WTC11 (cell line): ENCODE measurements around the gene NOXO1. TPM values are rescaled to one million over a fixed set of nuclear protein-coding genes. Genes with fewer than 3 reads are reported as not detected.

Experiments used
- ATAC-seq: fragments of 200-7000 bp; cut with Tn5 transposase; 2 replicates; pipeline ENCODE4 v1.10.0; 2021; ENCODE audit warnings: mild to moderate bottlenecking, moderate library complexity
- CTCF ChIA-PET: fragments of 300-600 bp; sonication (Branson Sonifier 250); formaldehyde crosslinking; loops from one replicate; lab custom pipeline; 2021; ENCODE audit warnings: antibody characterized with exemption; lab: Charles Lee
- POLR2A ChIA-PET: fragments of 350-600 bp; sonication (Branson Sonifier 250); formaldehyde crosslinking; loops from one replicate; lab custom pipeline; 2021; ENCODE audit warnings: antibody characterized with exemption; lab: Charles Lee
- DNase-seq: peaks from one replicate; pipeline ENCODE4 v3.0.0; 2021; ENCODE audit warnings: low spot score
- H3K27ac Mint-ChIP-seq: 2 replicates; pipeline ENCODE4 v1.8.0; 2021; ENCODE audit warnings: mixed read lengths
- H3K27me3 Mint-ChIP-seq: 2 replicates; pipeline ENCODE4 v1.8.0; 2021; ENCODE audit warnings: low read depth, mild to moderate bottlenecking, moderate library complexity, mixed read lengths
- H3K36me3 Mint-ChIP-seq: 2 replicates; pipeline ENCODE4 v1.8.0; 2021; ENCODE audit warnings: mixed read lengths
- H3K4me1 Mint-ChIP-seq: 2 replicates; pipeline ENCODE4 v1.8.0; 2022; ENCODE audit warnings: mixed read lengths
- H3K4me3 Mint-ChIP-seq: 2 replicates; pipeline ENCODE4 v1.8.0; 2021; ENCODE audit warnings: mild to moderate bottlenecking, moderate library complexity, mixed read lengths
- H3K9me3 Mint-ChIP-seq: 2 replicates; pipeline ENCODE4 v1.8.0; 2021; ENCODE audit warnings: mixed read lengths
- CREM ChIP-seq: sonication (generic); formaldehyde crosslinking; IDR thresholded peaks from 2 replicates; pipeline ENCODE4 v1.8.1; 2022; ENCODE audit warnings: mild to moderate bottlenecking, missing genetic modification reagents, moderate library complexity
- FOXK1 ChIP-seq: sonication (generic); formaldehyde crosslinking; IDR thresholded peaks from 2 replicates; pipeline ENCODE4 v1.8.0; 2022; ENCODE audit warnings: mild to moderate bottlenecking, moderate library complexity, missing genetic modification reagents
- FOXP1 ChIP-seq: sonication (generic); formaldehyde crosslinking; IDR thresholded peaks from 2 replicates; pipeline ENCODE4 v1.8.0; 2022; ENCODE audit warnings: missing genetic modification reagents, mild to moderate bottlenecking, moderate library complexity, borderline replicate concordance
- GTF2I ChIP-seq: fragments of 250-450 bp; sonication (Bioruptor Pico); conservative IDR thresholded peaks from 2 replicates; pipeline ENCODE4 v1.4.0; 2021; ENCODE audit warnings: mild to moderate bottlenecking
- IRF2 ChIP-seq: sonication (generic); formaldehyde crosslinking; IDR thresholded peaks from 2 replicates; pipeline ENCODE4 v1.8.0; 2022; ENCODE audit warnings: low read depth, missing genetic modification reagents, borderline replicate concordance
- MYBL2 ChIP-seq: sonication (generic); formaldehyde crosslinking; IDR thresholded peaks from 2 replicates; pipeline ENCODE4 v1.8.1; 2023; ENCODE audit warnings: mild to moderate bottlenecking, moderate library complexity, missing genetic modification reagents
- RELA ChIP-seq: sonication (generic); formaldehyde crosslinking; IDR thresholded peaks from 2 replicates; pipeline ENCODE4 v1.8.1; 2022; ENCODE audit warnings: missing genetic modification reagents, mild to moderate bottlenecking, borderline replicate concordance
- TCF7 ChIP-seq: sonication (generic); formaldehyde crosslinking; IDR thresholded peaks from 2 replicates; pipeline ENCODE4 v1.8.0; 2022; ENCODE audit warnings: mild to moderate bottlenecking, low read depth, missing genetic modification reagents, moderate library complexity
- TP53 ChIP-seq: sonication (generic); formaldehyde crosslinking; IDR thresholded peaks from 2 replicates; pipeline ENCODE4 v1.8.1; 2023; ENCODE audit warnings: mild to moderate bottlenecking, missing genetic modification reagents
- ZNF138 ChIP-seq: sonication (generic); formaldehyde crosslinking; conservative IDR thresholded peaks from 2 replicates; pipeline ENCODE4 v1.8.1; 2022; ENCODE audit warnings: mild to moderate bottlenecking, moderate library complexity, missing genetic modification reagents
- ZNF416 ChIP-seq: fragments of 250-450 bp; sonication (Bioruptor Pico); IDR thresholded peaks from 2 replicates; pipeline ENCODE4 v1.9.0; 2021; ENCODE audit warnings: mild to moderate bottlenecking, inconsistent platforms
- total RNA-seq: library from RNA; stranded (reverse); gene quantifications from 3 replicates; pipeline ENCODE4 v1.2.3, GENCODE V29; 2021
- TF ChIP-seq, protein P1 (sequence below): sonication (generic); formaldehyde crosslinking; IDR thresholded peaks from 2 replicates; pipeline ENCODE4 v1.8.0; 2023; ENCODE audit warnings: missing genetic modification reagents, mild to moderate bottlenecking, borderline replicate concordance
- TF ChIP-seq, protein P2 (sequence below): sonication (generic); formaldehyde crosslinking; IDR thresholded peaks from 2 replicates; pipeline ENCODE4 v1.8.1; 2023; ENCODE audit warnings: mild to moderate bottlenecking, missing genetic modification reagents, moderate library complexity
- TF ChIP-seq, protein P3 (sequence below): sonication (generic); formaldehyde crosslinking; IDR thresholded peaks from 2 replicates; pipeline ENCODE4 v1.8.1; 2022; ENCODE audit warnings: missing genetic modification reagents, borderline replicate concordance
- TF ChIP-seq, protein P4 (sequence below): sonication (generic); formaldehyde crosslinking; IDR thresholded peaks from 2 replicates; pipeline ENCODE4 v1.8.1; 2022; ENCODE audit warnings: mild to moderate bottlenecking, missing genetic modification reagents, moderate library complexity, borderline replicate concordance
- TF ChIP-seq, protein P5 (sequence below): fragments of 250-450 bp; sonication (Bioruptor Pico); IDR thresholded peaks from 2 replicates; pipeline ENCODE4 v1.8.0; 2021; ENCODE audit warnings: mild to moderate bottlenecking
- TF ChIP-seq, protein P6 (sequence below): sonication (generic); formaldehyde crosslinking; IDR thresholded peaks from 2 replicates; pipeline ENCODE4 v1.8.1; 2023; ENCODE audit warnings: mild to moderate bottlenecking, missing genetic modification reagents, moderate library complexity
- TF ChIP-seq, protein P7 (sequence below): fragments of 250-450 bp; sonication (Bioruptor Pico); IDR thresholded peaks from 2 replicates; pipeline ENCODE4 v1.9.0; 2021; ENCODE audit warnings: moderate library complexity, mild to moderate bottlenecking, inconsistent platforms, borderline replicate concordance
- TF ChIP-seq, protein P8 (sequence below): fragments of 250-450 bp; sonication (Bioruptor Pico); IDR thresholded peaks from 2 replicates; pipeline ENCODE4 v1.9.0; 2021; ENCODE audit warnings: mild to moderate bottlenecking

Gene NOXO1
- total RNA-seq, 1 experiment from 2014 or later, result 5.7 TPM

DNA sequence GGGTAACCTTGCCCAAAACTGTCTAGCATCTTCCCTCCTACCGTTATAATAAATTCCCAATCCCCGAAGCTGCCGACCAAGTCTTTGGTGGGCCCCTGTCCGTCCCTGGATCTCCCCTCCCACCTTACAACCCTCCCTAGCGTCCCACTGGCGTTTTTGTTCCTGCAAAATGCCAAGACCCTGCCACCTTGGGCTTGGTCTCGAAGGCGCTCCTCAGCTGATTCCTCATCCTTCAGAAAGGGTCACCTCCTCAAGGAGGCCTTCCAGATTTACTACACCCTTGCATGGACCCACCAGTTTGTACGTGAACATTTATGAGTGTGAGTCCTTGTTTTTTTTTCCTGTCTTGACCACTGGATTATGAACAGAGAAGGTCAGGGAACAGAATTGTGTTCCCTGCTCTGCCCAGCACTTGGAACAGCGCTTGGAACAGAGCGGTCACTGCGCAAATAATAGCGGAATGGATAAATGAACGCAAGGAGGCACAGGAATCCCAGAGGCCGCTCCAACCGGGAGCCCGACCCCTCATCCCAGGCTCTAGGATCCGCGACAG is 1.8 kb upstream of the NOXO1 start:
- H3K4me3 Mint-ChIP-seq, result peak overlapping the region; percentile 69
- H3K27me3 Mint-ChIP-seq, result peaks cover 39% of the 10 kb centered on the region
- H3K36me3 Mint-ChIP-seq, result peaks cover 5% of the 10 kb centered on the region; the same call in 1 of the 2 replicates
- ChIA-PET CTCF (interaction anchor here (0.7 to 4.4 kb wide), 3 partner anchors 21 to 1602 kb away, joined by 3 to 19 read pairs (median 3); no protein-coding TSS in a partner anchor), POLR2A (no interaction called here)
- H3K9me3 Mint-ChIP-seq, result no peaks in the 10 kb centered on the region
- TF ChIP-seq, protein P1, sequence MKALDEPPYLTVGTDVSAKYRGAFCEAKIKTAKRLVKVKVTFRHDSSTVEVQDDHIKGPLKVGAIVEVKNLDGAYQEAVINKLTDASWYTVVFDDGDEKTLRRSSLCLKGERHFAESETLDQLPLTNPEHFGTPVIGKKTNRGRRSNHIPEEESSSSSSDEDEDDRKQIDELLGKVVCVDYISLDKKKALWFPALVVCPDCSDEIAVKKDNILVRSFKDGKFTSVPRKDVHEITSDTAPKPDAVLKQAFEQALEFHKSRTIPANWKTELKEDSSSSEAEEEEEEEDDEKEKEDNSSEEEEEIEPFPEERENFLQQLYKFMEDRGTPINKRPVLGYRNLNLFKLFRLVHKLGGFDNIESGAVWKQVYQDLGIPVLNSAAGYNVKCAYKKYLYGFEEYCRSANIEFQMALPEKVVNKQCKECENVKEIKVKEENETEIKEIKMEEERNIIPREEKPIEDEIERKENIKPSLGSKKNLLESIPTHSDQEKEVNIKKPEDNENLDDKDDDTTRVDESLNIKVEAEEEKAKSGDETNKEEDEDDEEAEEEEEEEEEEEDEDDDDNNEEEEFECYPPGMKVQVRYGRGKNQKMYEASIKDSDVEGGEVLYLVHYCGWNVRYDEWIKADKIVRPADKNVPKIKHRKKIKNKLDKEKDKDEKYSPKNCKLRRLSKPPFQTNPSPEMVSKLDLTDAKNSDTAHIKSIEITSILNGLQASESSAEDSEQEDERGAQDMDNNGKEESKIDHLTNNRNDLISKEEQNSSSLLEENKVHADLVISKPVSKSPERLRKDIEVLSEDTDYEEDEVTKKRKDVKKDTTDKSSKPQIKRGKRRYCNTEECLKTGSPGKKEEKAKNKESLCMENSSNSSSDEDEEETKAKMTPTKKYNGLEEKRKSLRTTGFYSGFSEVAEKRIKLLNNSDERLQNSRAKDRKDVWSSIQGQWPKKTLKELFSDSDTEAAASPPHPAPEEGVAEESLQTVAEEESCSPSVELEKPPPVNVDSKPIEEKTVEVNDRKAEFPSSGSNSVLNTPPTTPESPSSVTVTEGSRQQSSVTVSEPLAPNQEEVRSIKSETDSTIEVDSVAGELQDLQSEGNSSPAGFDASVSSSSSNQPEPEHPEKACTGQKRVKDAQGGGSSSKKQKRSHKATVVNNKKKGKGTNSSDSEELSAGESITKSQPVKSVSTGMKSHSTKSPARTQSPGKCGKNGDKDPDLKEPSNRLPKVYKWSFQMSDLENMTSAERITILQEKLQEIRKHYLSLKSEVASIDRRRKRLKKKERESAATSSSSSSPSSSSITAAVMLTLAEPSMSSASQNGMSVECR (CRISPR knock-in tag), result no peak
- TF ChIP-seq RELA (CRISPR knock-in tag) (no peak), FOXK1 (CRISPR knock-in tag) (no peak), MYBL2 (CRISPR knock-in tag) (peak; percentile 2; the same call in 1 of the 2 replicates), TCF7 (CRISPR knock-in tag) (no peak), ZNF416 (CRISPR knock-in tag) (no peak), GTF2I (peak; percentile 39; the same call in 1 of the 2 replicates), FOXP1 (CRISPR knock-in tag) (no peak), ZNF138 (no peak)
- TF ChIP-seq, protein P2, sequence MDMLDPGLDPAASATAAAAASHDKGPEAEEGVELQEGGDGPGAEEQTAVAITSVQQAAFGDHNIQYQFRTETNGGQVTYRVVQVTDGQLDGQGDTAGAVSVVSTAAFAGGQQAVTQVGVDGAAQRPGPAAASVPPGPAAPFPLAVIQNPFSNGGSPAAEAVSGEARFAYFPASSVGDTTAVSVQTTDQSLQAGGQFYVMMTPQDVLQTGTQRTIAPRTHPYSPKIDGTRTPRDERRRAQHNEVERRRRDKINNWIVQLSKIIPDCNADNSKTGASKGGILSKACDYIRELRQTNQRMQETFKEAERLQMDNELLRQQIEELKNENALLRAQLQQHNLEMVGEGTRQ, result no peak
- TF ChIP-seq, protein P3, sequence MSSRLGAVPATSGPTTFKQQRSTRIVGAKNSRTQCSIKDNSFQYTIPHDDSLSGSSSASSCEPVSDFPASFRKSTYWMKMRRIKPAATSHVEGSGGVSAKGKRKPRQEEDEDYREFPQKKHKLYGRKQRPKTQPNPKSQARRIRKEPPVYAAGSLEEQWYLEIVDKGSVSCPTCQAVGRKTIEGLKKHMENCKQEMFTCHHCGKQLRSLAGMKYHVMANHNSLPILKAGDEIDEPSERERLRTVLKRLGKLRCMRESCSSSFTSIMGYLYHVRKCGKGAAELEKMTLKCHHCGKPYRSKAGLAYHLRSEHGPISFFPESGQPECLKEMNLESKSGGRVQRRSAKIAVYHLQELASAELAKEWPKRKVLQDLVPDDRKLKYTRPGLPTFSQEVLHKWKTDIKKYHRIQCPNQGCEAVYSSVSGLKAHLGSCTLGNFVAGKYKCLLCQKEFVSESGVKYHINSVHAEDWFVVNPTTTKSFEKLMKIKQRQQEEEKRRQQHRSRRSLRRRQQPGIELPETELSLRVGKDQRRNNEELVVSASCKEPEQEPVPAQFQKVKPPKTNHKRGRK (CRISPR knock-in tag), result no peak
- TF ChIP-seq, protein P4, sequence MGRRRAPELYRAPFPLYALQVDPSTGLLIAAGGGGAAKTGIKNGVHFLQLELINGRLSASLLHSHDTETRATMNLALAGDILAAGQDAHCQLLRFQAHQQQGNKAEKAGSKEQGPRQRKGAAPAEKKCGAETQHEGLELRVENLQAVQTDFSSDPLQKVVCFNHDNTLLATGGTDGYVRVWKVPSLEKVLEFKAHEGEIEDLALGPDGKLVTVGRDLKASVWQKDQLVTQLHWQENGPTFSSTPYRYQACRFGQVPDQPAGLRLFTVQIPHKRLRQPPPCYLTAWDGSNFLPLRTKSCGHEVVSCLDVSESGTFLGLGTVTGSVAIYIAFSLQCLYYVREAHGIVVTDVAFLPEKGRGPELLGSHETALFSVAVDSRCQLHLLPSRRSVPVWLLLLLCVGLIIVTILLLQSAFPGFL (CRISPR knock-in tag), result no peak
- TF ChIP-seq, protein P5, sequence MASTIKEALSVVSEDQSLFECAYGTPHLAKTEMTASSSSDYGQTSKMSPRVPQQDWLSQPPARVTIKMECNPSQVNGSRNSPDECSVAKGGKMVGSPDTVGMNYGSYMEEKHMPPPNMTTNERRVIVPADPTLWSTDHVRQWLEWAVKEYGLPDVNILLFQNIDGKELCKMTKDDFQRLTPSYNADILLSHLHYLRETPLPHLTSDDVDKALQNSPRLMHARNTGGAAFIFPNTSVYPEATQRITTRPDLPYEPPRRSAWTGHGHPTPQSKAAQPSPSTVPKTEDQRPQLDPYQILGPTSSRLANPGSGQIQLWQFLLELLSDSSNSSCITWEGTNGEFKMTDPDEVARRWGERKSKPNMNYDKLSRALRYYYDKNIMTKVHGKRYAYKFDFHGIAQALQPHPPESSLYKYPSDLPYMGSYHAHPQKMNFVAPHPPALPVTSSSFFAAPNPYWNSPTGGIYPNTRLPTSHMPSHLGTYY (CRISPR knock-in tag), result no peak
- ATAC-seq (no peak), DNase-seq (no peak)
- peaks cover 27% of the 10 kb centered on the region for H3K4me1 Mint-ChIP-seq
- peak overlapping the region; percentile 80; the same call in 1 of the 2 replicates for H3K27ac Mint-ChIP-seq

DNA sequence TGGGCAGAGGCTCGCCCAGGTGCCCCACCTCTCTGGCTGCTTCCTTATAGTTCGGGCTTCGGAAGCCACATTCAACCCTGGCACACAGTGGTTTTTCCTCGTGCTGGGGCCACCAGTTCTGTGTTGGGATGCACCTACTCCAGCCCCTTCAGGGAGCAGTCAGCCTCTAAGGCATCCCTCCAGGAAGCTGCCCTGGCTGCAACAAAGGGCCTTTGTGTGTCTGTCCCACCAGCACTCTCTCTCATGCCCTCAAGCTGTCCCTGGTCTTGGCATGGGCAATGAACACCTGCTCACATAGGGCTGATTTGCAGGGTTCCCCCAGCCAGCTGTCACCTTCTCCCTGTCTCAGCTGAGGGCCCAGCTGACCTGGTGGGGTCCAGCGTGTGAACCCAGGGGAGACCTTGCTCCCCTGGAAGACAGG is 754 bp upstream of the NOXO1 start:
- no peaks in the 10 kb centered on the region for H3K9me3 Mint-ChIP-seq
- ATAC-seq, result no peak
- H3K4me3 Mint-ChIP-seq, result no peak overlapping the region
- ChIA-PET CTCF (interaction anchor here (1.1 to 4.4 kb wide), 5 partner anchors 22 to 109 kb away, joined by 3 to 19 read pairs (median 7); no protein-coding TSS in a partner anchor), POLR2A (interaction anchor here (3.0 kb wide), 1 partner anchor 18 kb away, joined by 20 read pairs; the partner anchor contains the start of gene RPS2)
- DNase-seq, result no peak
- H3K27ac Mint-ChIP-seq, result no peak overlapping the region
- H3K27me3 Mint-ChIP-seq, result peaks cover 39% of the 10 kb centered on the region
- peaks cover 5% of the 10 kb centered on the region; the same call in 1 of the 2 replicates for H3K36me3 Mint-ChIP-seq
- H3K4me1 Mint-ChIP-seq, result peaks cover 27% of the 10 kb centered on the region
- TF ChIP-seq, protein P6, sequence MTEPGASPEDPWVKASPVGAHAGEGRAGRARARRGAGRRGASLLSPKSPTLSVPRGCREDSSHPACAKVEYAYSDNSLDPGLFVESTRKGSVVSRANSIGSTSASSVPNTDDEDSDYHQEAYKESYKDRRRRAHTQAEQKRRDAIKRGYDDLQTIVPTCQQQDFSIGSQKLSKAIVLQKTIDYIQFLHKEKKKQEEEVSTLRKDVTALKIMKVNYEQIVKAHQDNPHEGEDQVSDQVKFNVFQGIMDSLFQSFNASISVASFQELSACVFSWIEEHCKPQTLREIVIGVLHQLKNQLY (CRISPR knock-in tag), result no peak
- TF ChIP-seq, protein P7, sequence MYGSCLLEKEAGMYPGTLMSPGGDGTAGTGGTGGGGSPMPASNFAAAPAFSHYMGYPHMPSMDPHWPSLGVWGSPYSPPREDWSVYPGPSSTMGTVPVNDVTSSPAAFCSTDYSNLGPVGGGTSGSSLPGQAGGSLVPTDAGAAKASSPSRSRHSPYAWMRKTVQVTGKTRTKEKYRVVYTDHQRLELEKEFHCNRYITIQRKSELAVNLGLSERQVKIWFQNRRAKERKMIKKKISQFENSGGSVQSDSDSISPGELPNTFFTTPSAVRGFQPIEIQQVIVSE (CRISPR knock-in tag), result no peak
- TF ChIP-seq CREM (no peak), IRF2 (CRISPR knock-in tag) (no peak), TP53 (CRISPR knock-in tag) (no peak)
- TF ChIP-seq, protein P8, sequence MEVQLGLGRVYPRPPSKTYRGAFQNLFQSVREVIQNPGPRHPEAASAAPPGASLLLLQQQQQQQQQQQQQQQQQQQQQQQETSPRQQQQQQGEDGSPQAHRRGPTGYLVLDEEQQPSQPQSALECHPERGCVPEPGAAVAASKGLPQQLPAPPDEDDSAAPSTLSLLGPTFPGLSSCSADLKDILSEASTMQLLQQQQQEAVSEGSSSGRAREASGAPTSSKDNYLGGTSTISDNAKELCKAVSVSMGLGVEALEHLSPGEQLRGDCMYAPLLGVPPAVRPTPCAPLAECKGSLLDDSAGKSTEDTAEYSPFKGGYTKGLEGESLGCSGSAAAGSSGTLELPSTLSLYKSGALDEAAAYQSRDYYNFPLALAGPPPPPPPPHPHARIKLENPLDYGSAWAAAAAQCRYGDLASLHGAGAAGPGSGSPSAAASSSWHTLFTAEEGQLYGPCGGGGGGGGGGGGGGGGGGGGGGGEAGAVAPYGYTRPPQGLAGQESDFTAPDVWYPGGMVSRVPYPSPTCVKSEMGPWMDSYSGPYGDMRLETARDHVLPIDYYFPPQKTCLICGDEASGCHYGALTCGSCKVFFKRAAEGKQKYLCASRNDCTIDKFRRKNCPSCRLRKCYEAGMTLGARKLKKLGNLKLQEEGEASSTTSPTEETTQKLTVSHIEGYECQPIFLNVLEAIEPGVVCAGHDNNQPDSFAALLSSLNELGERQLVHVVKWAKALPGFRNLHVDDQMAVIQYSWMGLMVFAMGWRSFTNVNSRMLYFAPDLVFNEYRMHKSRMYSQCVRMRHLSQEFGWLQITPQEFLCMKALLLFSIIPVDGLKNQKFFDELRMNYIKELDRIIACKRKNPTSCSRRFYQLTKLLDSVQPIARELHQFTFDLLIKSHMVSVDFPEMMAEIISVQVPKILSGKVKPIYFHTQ (CRISPR knock-in tag), result no peak
